Measurements from ENCODE around the gene LDHAL6B.

LDHAL6B gene

GRCh38 chr15:59249816-59250215, 43.2 kb downstream of the LDHAL6B start:
- DNase-seq (ENCODE audit: low read depth in 2 of 3, low spot score in 2 of 3) = no peak

- no peak for DNase-seq (ENCODE audit: low read depth in 2 of 3, low spot score in 2 of 3)
These were observed 43.6 kb downstream of the LDHAL6B start for GRCh38 chr15:59250249-59250648.

- no peak for DNase-seq (ENCODE audit: low read depth in 2 of 3, low spot score in 2 of 3)
These were observed 44.6 kb downstream of the LDHAL6B start for GRCh38 chr15:59251001-59251845.

- DNase-seq (ENCODE audit: low read depth in 2 of 3, low spot score in 2 of 3) = no peak
These were observed 45.5 kb downstream of the LDHAL6B start for GRCh38 chr15:59252137-59252536.

DNA sequence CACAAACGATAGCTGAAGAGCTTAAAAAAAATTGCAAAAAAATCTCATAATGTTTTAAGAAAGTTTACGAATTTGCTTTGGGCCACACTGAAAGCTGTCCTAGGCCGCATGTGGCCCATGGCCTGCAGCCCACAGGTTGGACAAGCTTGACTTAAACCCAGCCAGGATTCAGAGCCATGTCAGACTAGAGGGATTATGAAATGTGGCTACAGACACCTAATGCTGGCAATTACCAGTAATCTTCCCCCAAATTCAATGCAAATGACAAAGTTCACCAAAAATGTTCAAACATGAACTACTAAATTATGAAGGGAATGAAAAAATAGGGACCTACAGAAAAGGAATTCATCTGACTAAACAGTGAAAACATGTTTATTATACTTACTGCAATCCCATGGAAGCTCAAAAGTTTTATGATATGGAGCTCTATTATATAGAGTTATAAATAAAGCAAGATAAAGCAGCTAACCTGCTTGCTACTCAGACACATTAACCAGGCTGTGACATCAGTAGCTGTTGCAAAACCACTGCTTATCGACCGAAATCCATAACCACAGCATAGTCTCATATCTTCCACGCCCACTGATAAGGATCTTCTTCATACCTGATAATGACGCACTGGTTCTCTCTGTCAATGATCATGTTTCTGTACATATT, 49.2 kb downstream of the LDHAL6B start:
- no peak for DNase-seq (ENCODE audit: low read depth in 2 of 3, low spot score in 2 of 3)

GRCh38 chr15:59256482-59256881, 49.8 kb downstream of the LDHAL6B start:
- DNase-seq (ENCODE audit: low read depth in 2 of 3, low spot score in 2 of 3) = no peak

- no peak for DNase-seq (ENCODE audit: low read depth in 2 of 3, low spot score in 2 of 3)
These were observed 50.5 kb downstream of the LDHAL6B start for GRCh38 chr15:59257140-59257539.
